Ovary (tissue), 9 donors: Measurements from ENCODE around the gene FKBP9. TPM values are rescaled to one million over a fixed set of nuclear protein-coding genes. Genes with fewer than 3 reads are reported as not detected.

Source experiments
- DNase-seq, 5 donors: peaks; one replicate each; pipeline ENCODE4 v3.0.0-alpha.2; 2019 to 2020
- H3K27ac ChIP-seq, 2 donors: fragments of 200-600 bp; one replicate each; pipeline versions ENCODE4 v1.5.1 to v1.8.0; 2019 to 2022
- H3K27me3 ChIP-seq: fragments of 200-600 bp; one replicate; pipeline ENCODE4 v1.8.0; 2022
- H3K36me3 ChIP-seq: fragments of 200-600 bp; sonication (generic); one replicate; pipeline ENCODE4 v1.5.1; 2019
- H3K4me1 ChIP-seq: one replicate; pipeline ENCODE4 v1.8.1; 2013; ENCODE audit warnings: mild to moderate bottlenecking, moderate library complexity; ENCODE audit not compliant: insufficient read depth
- H3K4me3 ChIP-seq: fragments of 200-600 bp; sonication (generic); one replicate; pipeline ENCODE4 v1.5.1; 2017
- H3K9me3 ChIP-seq, 2 donors: fragments of 200-600 bp in 1 of 2; sonication (generic) in 1 of 2; one replicate each; pipeline versions ENCODE4 v1.5.1 to v1.8.1; 2013 to 2019; ENCODE audit warnings: mild to moderate bottlenecking in 1 of 2, moderate library complexity in 1 of 2
- EP300 ChIP-seq: sonication (generic); formaldehyde crosslinking; IDR thresholded peaks from one replicate; pipeline ENCODE4 v1.6.1; 2017; ENCODE audit warnings: antibody characterized with exemption
- POLR2A ChIP-seq: fragments of 450-650 bp; IDR thresholded peaks from one replicate; pipeline ENCODE4 v1.6.1; 2017; ENCODE audit warnings: antibody characterized with exemption, mild to moderate bottlenecking, moderate library complexity
- WGBS, 3 donors: extraction: QIAGEN DNeasy Blood & Tissue Kit in 1 of 3; methylation state at CpG; one replicate each; pipeline versions ENCODE4 v1.1.5 to v1.1.7; 2013 to 2017; 5-methylcytosine and 5-hydroxymethylcytosine counted together
- intact Hi-C, 4 donors: fragments of 100-400 bp; cut with DNase I; formaldehyde crosslinking; loops; one replicate each; pipeline versions ENCODE4 v1.11.0 to v1.15.1; 2022 to 2023
- polyA plus RNA-seq, 2 donors: library from polyadenylated mRNA; stranded (reverse); fragments of 200-250 nt in 1 of 2; fragments of 350-450 nt in 1 of 2; fragmentation: Illumina TruSeq in 1 of 2; extraction: RNeasy Lipid Tissue Mini Kit (QIAGEN cat#74804) in 1 of 2; gene quantifications; one replicate each; pipeline ENCODE4 v1.2.3, GENCODE V29; 2013 to 2014
- total RNA-seq, 7 donors: library from RNA; depleted of rRNA in 2 of 7; stranded (reverse); fragments of >200 nt in 2 of 7; fragmentation: NEBNext Ultra II Directional in 3 of 7; extraction: Animal tissue kit (Norgen Biotek cat#: 25700) in 3 of 7; gene quantifications; one replicate each; pipeline versions ENCODE4 v1.1.0 to v1.2.4, GENCODE V29; 2016 to 2023
- TF ChIP-seq, protein P1 (sequence below), 3 donors: fragments of 450-650 bp in 2 of 3; fragments of 200-600 bp in 1 of 3; IDR thresholded peaks; one replicate each; pipeline versions ENCODE4 v1.5.1 to v1.8.0; 2016 to 2022; ENCODE audit warnings: antibody characterized with exemption in 3 of 3, mild to moderate bottlenecking in 1 of 3
- donor health status: DM: no; HTN: no; CAD: no; lungs with moderate emphysema.
- donor health status: DM: no; HTN: no; CAD: no.
- donor health status: Bipolar disorder and iron deficiency.
- donor health status: DM: yes; HTN: yes; CAD: no.
- donor health status: DM: no; HTN: no; CAD: no.
- donor health status: DM: yes; HTN: yes; CAD: no.

Gene FKBP9
- total and polyA plus RNA-seq, 9 donors: 53.2 to 200 (median 101) TPM

- TF ChIP-seq, protein P1, sequence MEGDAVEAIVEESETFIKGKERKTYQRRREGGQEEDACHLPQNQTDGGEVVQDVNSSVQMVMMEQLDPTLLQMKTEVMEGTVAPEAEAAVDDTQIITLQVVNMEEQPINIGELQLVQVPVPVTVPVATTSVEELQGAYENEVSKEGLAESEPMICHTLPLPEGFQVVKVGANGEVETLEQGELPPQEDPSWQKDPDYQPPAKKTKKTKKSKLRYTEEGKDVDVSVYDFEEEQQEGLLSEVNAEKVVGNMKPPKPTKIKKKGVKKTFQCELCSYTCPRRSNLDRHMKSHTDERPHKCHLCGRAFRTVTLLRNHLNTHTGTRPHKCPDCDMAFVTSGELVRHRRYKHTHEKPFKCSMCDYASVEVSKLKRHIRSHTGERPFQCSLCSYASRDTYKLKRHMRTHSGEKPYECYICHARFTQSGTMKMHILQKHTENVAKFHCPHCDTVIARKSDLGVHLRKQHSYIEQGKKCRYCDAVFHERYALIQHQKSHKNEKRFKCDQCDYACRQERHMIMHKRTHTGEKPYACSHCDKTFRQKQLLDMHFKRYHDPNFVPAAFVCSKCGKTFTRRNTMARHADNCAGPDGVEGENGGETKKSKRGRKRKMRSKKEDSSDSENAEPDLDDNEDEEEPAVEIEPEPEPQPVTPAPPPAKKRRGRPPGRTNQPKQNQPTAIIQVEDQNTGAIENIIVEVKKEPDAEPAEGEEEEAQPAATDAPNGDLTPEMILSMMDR (IDR thresholded peaks at IDR 0.05): no peak
- no peak for TF ChIP-seq EP300
- no peak for TF ChIP-seq POLR2A
- no peak for DNase-seq
- Histone ChIP-seq H3K9me3 (no peaks in the 10 kb centered on the region), H3K4me1 (no peaks in the 10 kb centered on the region), H3K36me3 (no peaks in the 10 kb centered on the region), H3K27me3 (no peaks in the 10 kb centered on the region), H3K27ac (no peak overlapping the region), H3K4me3 (no peak overlapping the region)
- 75 to 80% (median 78%) methylated on average over 7 of the region's 7 CpGs for WGBS, 3 donors
- intact Hi-C loops: no loop called here
Measured at GRCh38 chr7:32930378-32930777, 26.9 kb upstream of the FKBP9 start.

DNA sequence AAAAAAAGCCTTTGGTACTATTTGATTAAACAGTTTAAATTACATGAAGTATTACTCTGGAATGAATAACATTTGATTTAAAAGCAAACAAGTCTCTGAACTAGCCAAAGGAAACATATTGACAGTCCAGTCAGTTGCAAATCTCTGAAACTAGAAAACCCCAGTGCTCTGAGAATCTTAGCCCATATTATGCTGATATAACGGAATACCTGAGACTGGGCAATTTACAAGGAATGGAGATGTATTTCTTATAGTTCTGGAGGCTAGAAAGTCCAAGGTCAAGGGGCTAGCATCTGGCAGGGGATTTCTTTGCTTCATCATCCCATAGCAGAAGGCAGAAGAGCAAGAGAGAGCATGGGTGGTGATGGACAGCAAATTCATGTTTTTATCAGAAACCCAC lies 21.7 kb upstream of the FKBP9 start:
- 43 to 68% (median 53%) methylated on average over 1 of the region's 1 CpG for WGBS, 3 donors
- no peak overlapping the region for H3K4me3 ChIP-seq

GRCh38 chr7:32936689-32937088 lies 20.6 kb upstream of the FKBP9 start:
- Histone ChIP-seq H3K4me3 (no peak overlapping the region), H3K27me3 (no peaks in the 10 kb centered on the region), H3K27ac (no peak overlapping the region), H3K36me3 (no peaks in the 10 kb centered on the region), H3K9me3 (no peaks in the 10 kb centered on the region), H3K4me1 (peaks cover 17% of the 10 kb centered on the region)
- no peak for DNase-seq
- intact Hi-C loops: no loop called here
- WGBS, 3 donors: 81 to 87% (median 84%) methylated on average over 3 of the region's 3 CpGs
- TF ChIP-seq, protein P1 (IDR thresholded peaks at IDR 0.05): no peak

More for the DNA sequence above, 21.7 kb upstream of the FKBP9 start:
- no peaks in the 10 kb centered on the region for H3K27me3 ChIP-seq
- TF ChIP-seq, protein P1 (IDR thresholded peaks at IDR 0.05): no peak
- TF ChIP-seq POLR2A (no peak), EP300 (no peak)
- intact Hi-C loops: no loop called here
- no peaks in the 10 kb centered on the region for H3K9me3 ChIP-seq
- no peaks in the 10 kb centered on the region for H3K36me3 ChIP-seq
- DNase-seq: no peak
- H3K4me1 ChIP-seq: peaks cover 15% of the 10 kb centered on the region
- H3K27ac ChIP-seq: no peak overlapping the region

DNA sequence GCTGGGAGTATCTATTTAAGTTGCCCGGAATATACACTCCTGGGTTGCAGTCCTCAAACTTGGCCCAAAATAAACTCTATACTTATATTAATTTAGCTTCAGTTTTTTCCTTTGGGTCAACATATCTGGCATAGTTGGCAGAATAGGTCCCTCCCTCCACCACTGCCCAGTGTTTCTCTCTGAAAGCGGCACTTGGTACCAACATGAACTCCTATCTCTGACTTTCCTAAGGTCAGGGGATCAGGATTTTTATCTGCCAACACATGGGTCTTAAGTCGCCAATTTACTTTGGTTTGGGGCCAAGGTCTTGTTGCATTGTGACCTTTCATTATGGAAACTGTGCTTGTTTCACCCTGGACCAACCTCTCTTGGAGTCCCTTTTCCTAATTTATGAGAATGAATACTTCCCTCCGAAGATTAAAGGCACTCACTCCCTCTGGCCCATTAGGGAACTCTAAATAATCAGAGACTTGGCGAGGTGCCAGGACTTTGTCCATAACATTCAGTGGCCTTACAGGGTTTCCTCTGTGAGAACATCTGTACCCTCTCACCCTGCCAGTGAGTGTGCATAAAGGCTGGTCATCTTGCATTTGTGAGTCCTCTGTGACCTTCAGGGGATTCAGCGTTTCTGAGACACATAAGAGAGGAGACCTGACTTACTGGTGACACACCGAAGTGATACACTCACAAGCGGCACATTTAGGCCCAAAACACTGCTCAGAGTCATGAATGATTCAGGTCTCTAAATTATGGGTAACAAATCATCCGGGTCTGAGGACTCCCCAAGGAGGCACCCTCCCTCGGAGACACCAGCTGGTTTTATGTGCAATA lies 19.7 kb upstream of the FKBP9 start:
- DNase-seq: peak; percentile 38 to 64 (median 57)
- Histone ChIP-seq H3K27me3 (no peaks in the 10 kb centered on the region), H3K36me3 (no peaks in the 10 kb centered on the region), H3K27ac (no peak overlapping the region), H3K4me3 (no peak overlapping the region), H3K9me3 (no peaks in the 10 kb centered on the region), H3K4me1 (peaks cover 17% of the 10 kb centered on the region)
- no peak for TF ChIP-seq POLR2A
- no peak for TF ChIP-seq EP300
- TF ChIP-seq, protein P1 (IDR thresholded peaks at IDR 0.05): no peak
- intact Hi-C loops: no loop called here
- WGBS, 3 donors: 38 to 43% (median 41%) methylated on average over 10 of the region's 10 CpGs
